Tibial nerve (tissue), 3 donors: ENCODE measurements around the gene TRMT44.

Experiments used
- CTCF ChIP-seq, 5 experiments: fragments of 200-600 bp in 3 of 5; fragments of 450-650 bp in 2 of 5; sonication (generic) in 3 of 5; IDR thresholded peaks; one replicate each; pipeline ENCODE4 v1.5.1; 2016 to 2019; ENCODE audit warnings: antibody characterized with exemption in 5 of 5, mild to moderate bottlenecking in 3 of 5, moderate library complexity in 2 of 5
- POLR2A ChIP-seq, 2 donors: fragments of 450-650 bp; IDR thresholded peaks; one replicate each; pipeline ENCODE4 v1.6.1; 2017; ENCODE audit warnings: antibody characterized with exemption in 2 of 2, mild to moderate bottlenecking in 2 of 2, moderate library complexity in 2 of 2

GRCh38 chr4:8471211-8471875, 30.8 kb downstream of the TRMT44 start:
- no peak for TF ChIP-seq CTCF (IDR thresholded peaks at IDR 0.05)
- no peak for TF ChIP-seq POLR2A (IDR thresholded peaks at IDR 0.05)
